Measurements from ENCODE around the gene DUOXA2.

DNA sequence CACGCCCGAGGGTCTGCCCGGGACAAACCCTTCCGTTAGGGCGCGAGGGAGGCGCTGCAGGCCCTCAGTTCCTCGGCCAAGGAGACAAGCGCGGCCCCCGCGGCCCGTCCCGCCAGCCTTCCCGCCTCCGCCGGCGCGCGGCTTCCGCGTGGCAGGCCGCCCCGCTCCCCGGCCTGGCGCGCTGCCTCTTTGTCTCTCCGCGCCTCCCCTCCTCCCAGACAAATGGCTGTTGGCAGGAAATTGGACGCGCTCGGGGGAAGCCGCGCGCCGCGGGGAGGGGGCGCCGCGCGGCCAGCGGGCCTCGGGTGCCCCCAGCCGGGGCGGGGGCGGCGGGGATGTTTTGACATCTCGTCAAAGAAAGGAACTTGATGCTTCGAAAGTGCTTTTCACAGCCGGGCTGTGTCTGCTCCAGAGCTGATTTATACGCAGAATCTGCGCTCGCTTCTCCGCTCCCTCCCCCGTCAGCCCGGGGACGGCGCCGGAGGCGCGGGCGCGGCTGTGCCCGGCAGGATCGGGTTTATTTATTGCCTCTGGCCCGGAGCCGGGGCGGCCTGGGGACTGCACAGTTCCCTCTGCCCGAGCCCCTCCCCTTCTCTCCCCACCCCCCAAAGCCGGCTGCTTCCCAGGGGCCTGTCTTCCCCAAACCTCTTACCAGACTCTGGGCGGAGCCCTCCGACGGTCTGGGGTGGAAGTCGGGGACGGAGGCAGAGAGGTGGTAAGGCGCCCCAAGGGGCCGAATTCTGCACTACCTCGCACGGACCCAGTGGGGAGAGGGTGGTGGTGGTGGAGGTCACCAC is 52.9 kb downstream of the DUOXA2 start:
- TF ChIP-seq FOXP2 (optimal IDR thresholded peaks at IDR 0.05; ENCODE audit: borderline replicate concordance, extremely low read depth, extremely low read length, insufficient read depth) (peak; percentile 34), POLR2AphosphoS5 (IDR thresholded peaks at IDR 0.05; ENCODE audit: low read depth, low read length) (no peak), TAF1 (IDR thresholded peaks at IDR 0.05; ENCODE audit: borderline replicate concordance, insufficient read depth, low read length) (no peak)
- TF ChIP-seq, protein P1, sequence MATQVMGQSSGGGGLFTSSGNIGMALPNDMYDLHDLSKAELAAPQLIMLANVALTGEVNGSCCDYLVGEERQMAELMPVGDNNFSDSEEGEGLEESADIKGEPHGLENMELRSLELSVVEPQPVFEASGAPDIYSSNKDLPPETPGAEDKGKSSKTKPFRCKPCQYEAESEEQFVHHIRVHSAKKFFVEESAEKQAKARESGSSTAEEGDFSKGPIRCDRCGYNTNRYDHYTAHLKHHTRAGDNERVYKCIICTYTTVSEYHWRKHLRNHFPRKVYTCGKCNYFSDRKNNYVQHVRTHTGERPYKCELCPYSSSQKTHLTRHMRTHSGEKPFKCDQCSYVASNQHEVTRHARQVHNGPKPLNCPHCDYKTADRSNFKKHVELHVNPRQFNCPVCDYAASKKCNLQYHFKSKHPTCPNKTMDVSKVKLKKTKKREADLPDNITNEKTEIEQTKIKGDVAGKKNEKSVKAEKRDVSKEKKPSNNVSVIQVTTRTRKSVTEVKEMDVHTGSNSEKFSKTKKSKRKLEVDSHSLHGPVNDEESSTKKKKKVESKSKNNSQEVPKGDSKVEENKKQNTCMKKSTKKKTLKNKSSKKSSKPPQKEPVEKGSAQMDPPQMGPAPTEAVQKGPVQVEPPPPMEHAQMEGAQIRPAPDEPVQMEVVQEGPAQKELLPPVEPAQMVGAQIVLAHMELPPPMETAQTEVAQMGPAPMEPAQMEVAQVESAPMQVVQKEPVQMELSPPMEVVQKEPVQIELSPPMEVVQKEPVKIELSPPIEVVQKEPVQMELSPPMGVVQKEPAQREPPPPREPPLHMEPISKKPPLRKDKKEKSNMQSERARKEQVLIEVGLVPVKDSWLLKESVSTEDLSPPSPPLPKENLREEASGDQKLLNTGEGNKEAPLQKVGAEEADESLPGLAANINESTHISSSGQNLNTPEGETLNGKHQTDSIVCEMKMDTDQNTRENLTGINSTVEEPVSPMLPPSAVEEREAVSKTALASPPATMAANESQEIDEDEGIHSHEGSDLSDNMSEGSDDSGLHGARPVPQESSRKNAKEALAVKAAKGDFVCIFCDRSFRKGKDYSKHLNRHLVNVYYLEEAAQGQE (IDR thresholded peaks at IDR 0.05; ENCODE audit: insufficient read depth in 1 of 2, low read depth in 2 of 2, low read length in 2 of 2), result no peak

Data from PFSK-1 (cell line).